ENCODE data around the gene TFEB.

The TFEB gene

GRCh38 chr6:41648070-41648585 lies 87.3 kb downstream of the TFEB start:
- no peak for DNase-seq

GRCh38 chr6:41647061-41647511 lies 88.3 kb downstream of the TFEB start:
- DNase-seq = no peak

- no peak for DNase-seq
Measured at GRCh38 chr6:41646026-41646795, 89.2 kb downstream of the TFEB start.

- DNase-seq = no peak
Measured at GRCh38 chr6:41645007-41645618, 90.3 kb downstream of the TFEB start.

GRCh38 chr6:41644297-41644879 lies 91.0 kb downstream of the TFEB start:
- no peak for DNase-seq

- DNase-seq = no peak
Measured at GRCh38 chr6:41643899-41644269, 91.5 kb downstream of the TFEB start.

GRCh38 chr6:41642960-41643898 lies 92.2 kb downstream of the TFEB start:
- no peak for DNase-seq

- DNase-seq = no peak
Measured at GRCh38 chr6:41642090-41642959, 93.1 kb downstream of the TFEB start.

GRCh38 chr6:41641352-41641925 lies 94.0 kb downstream of the TFEB start:
- no peak for DNase-seq

GRCh38 chr6:41640426-41640825 lies 95.0 kb downstream of the TFEB start:
- DNase-seq = no peak

- no peak for DNase-seq
Measured at GRCh38 chr6:41639809-41640371, 95.5 kb downstream of the TFEB start.

GRCh38 chr6:41638935-41639808 lies 96.2 kb downstream of the TFEB start:
- DNase-seq = no peak

- no peak for DNase-seq
Measured at GRCh38 chr6:41638002-41638934, 97.1 kb downstream of the TFEB start, which contains the start of gene MDFI. TSS of gene MDFI (plus strand) at chr6:41638468. CDS start at chr6:41638750, 282 bp downstream.

GRCh38 chr6:41637194-41638001 lies 98.0 kb downstream of the TFEB start:
- no peak for DNase-seq

GRCh38 chr6:41636833-41637193 lies 98.6 kb downstream of the TFEB start:
- no peak for DNase-seq

GRCh38 chr6:41635365-41635764 lies 100.0 kb downstream of the TFEB start:
- no peak for DNase-seq

- DNase-seq = no peak
Measured at GRCh38 chr6:41634657-41635056, 100.8 kb downstream of the TFEB start.
